ENCODE measurements around the gene MYF6. TPM values are rescaled to one million over a fixed set of nuclear protein-coding genes. Genes with fewer than 3 reads are reported as not detected.

The MYF6 gene
- total RNA-seq, 4 donors from 2014 or later, result not detected

- TF ChIP-seq CTCF (IDR thresholded peaks at IDR 0.05; ENCODE audit: low read depth), result no peak
Observed at GRCh38 chr12:80714055-80714454, 6.6 kb downstream of the MYF6 start.

GRCh38 chr12:80714846-80715245 lies 7.4 kb downstream of the MYF6 start:
- TF ChIP-seq CTCF (IDR thresholded peaks at IDR 0.05; ENCODE audit: low read depth), result no peak

- no peak for TF ChIP-seq CTCF (IDR thresholded peaks at IDR 0.05; ENCODE audit: low read depth)
Observed at GRCh38 chr12:80715713-80716249, 8.3 kb downstream of the MYF6 start.

- no peak for TF ChIP-seq CTCF (IDR thresholded peaks at IDR 0.05; ENCODE audit: low read depth)
Observed at GRCh38 chr12:80716696-80717469, 9.4 kb downstream of the MYF6 start, which contains the start of gene MYF5. Gene MYF5 (plus strand): TSS chr12:80716912. CDS start chr12:80717064, 152 bp downstream.

GRCh38 chr12:80717856-80718255 lies 10.4 kb downstream of the MYF6 start:
- TF ChIP-seq CTCF (IDR thresholded peaks at IDR 0.05; ENCODE audit: low read depth), result no peak

- no peak for TF ChIP-seq CTCF (IDR thresholded peaks at IDR 0.05; ENCODE audit: low read depth)
Observed at GRCh38 chr12:80720516-80720915, 13.1 kb downstream of the MYF6 start.

- no peak for TF ChIP-seq CTCF (IDR thresholded peaks at IDR 0.05; ENCODE audit: low read depth)
Observed at GRCh38 chr12:80721326-80721725, 13.9 kb downstream of the MYF6 start.
